Tibial nerve (tissue), 4 donors: ENCODE measurements around the gene CELA2B. TPM values are rescaled to one million over a fixed set of nuclear protein-coding genes. Genes with fewer than 3 reads are reported as not detected.
"Not testable (repeated sequence)": the region's sequence is repeated elsewhere in the genome, so short reads cannot be mapped to it uniquely, and the experiment has no call there.

ENCODE experiments used
- DNase-seq, 2 donors: peaks; one replicate each; pipeline ENCODE4 v3.0.0-alpha.2; 2019; ENCODE audit warnings: low spot score in 2 of 2
- H3K27ac ChIP-seq, 4 donors: fragments of 200-600 bp; sonication (generic) in 3 of 4; one replicate each; pipeline ENCODE4 v1.5.1; 2017 to 2019; ENCODE audit warnings: mild to moderate bottlenecking in 1 of 4
- H3K27me3 ChIP-seq, 2 donors: fragments of 200-600 bp; sonication (generic) in 1 of 2; one replicate each; pipeline versions ENCODE4 v1.5.1 to v1.6.0; 2017 to 2019
- H3K36me3 ChIP-seq, 3 donors: fragments of 200-600 bp; sonication (generic); one replicate each; pipeline ENCODE4 v1.5.1; 2018 to 2019
- H3K4me1 ChIP-seq, 4 donors: fragments of 200-600 bp; sonication (generic) in 3 of 4; one replicate each; pipeline ENCODE4 v1.5.1; 2017 to 2019
- H3K4me3 ChIP-seq, 4 donors: fragments of 200-600 bp; sonication (generic) in 3 of 4; one replicate each; pipeline ENCODE4 v1.5.1; 2017 to 2019; ENCODE audit warnings: mild to moderate bottlenecking in 1 of 4, moderate library complexity in 1 of 4
- H3K9me3 ChIP-seq, 4 donors: fragments of 200-600 bp; sonication (generic) in 3 of 4; one replicate each; pipeline ENCODE4 v1.5.1; 2017 to 2019
- CTCF ChIP-seq, 5 experiments: fragments of 200-600 bp in 3 of 5; fragments of 450-650 bp in 2 of 5; sonication (generic) in 3 of 5; IDR thresholded peaks; one replicate each; pipeline ENCODE4 v1.5.1; 2016 to 2019; ENCODE audit warnings: antibody characterized with exemption in 5 of 5, mild to moderate bottlenecking in 3 of 5, moderate library complexity in 2 of 5
- EP300 ChIP-seq, 2 donors: sonication (generic); formaldehyde crosslinking; IDR thresholded peaks; one replicate each; pipeline ENCODE4 v1.6.1; 2017; ENCODE audit warnings: antibody characterized with exemption in 2 of 2, mild to moderate bottlenecking in 1 of 2
- POLR2A ChIP-seq, 2 donors: fragments of 450-650 bp; IDR thresholded peaks; one replicate each; pipeline ENCODE4 v1.6.1; 2017; ENCODE audit warnings: antibody characterized with exemption in 2 of 2, mild to moderate bottlenecking in 2 of 2, moderate library complexity in 2 of 2
- WGBS, 2 donors: methylation state at CpG; one replicate each; pipeline ENCODE4 v1.1.5; 2018; 5-methylcytosine and 5-hydroxymethylcytosine counted together
- total RNA-seq, 4 donors: library from RNA; depleted of rRNA; stranded (reverse); fragments of >200 nt; gene quantifications; one replicate each; pipeline ENCODE4 v1.1.0, GENCODE V29; 2016

CELA2B gene
- total RNA-seq, 4 donors from 2014 or later = not detected

- TF ChIP-seq EP300 (IDR thresholded peaks at IDR 0.05) = no peak
- no peak for TF ChIP-seq CTCF (IDR thresholded peaks at IDR 0.05)
- TF ChIP-seq POLR2A (IDR thresholded peaks at IDR 0.05) = no peak
- Histone ChIP-seq H3K36me3 (no peaks in the 10 kb centered on the region), H3K4me1 (no peaks in the 10 kb centered on the region), H3K27me3 (no peaks in the 10 kb centered on the region), H3K9me3 (peaks cover 0 to 13% (median 0%) of the 10 kb centered on the region in 4 donors), H3K27ac (no peak overlapping the region), H3K4me3 (no peak overlapping the region)
- DNase-seq = no peak
- WGBS, 2 donors = 81 to 82% methylated on average over 11 of the region's 11 CpGs
These were observed 3.3 kb upstream of the CELA2B start for GRCh38 chr1:15472587-15472986.

GRCh38 chr1:15476927-15477326, 1.0 kb downstream of the CELA2B start:
- Histone ChIP-seq H3K4me3 (no peak overlapping the region), H3K36me3 (no peaks in the 10 kb centered on the region), H3K9me3 (no peaks in the 10 kb centered on the region), H3K27ac (no peak overlapping the region), H3K4me1 (no peaks in the 10 kb centered on the region), H3K27me3 (no peaks in the 10 kb centered on the region)
- WGBS, 2 donors = 89 to 95% methylated on average over 3 of the region's 3 CpGs
- TF ChIP-seq POLR2A (IDR thresholded peaks at IDR 0.05) = no peak
- no peak for TF ChIP-seq CTCF (IDR thresholded peaks at IDR 0.05)
- TF ChIP-seq EP300 (IDR thresholded peaks at IDR 0.05) = no peak
- DNase-seq = no peak

GRCh38 chr1:15477646-15478212, 1.8 kb downstream of the CELA2B start:
- no peak for TF ChIP-seq EP300 (IDR thresholded peaks at IDR 0.05)
- TF ChIP-seq POLR2A (IDR thresholded peaks at IDR 0.05) = no peak
- TF ChIP-seq CTCF (IDR thresholded peaks at IDR 0.05) = no peak
- Histone ChIP-seq H3K4me1 (no peaks in the 10 kb centered on the region), H3K4me3 (no peak overlapping the region), H3K27ac (no peak overlapping the region), H3K36me3 (no peaks in the 10 kb centered on the region), H3K9me3 (no peaks in the 10 kb centered on the region), H3K27me3 (no peaks in the 10 kb centered on the region)
- WGBS, 2 donors = 81 to 86% methylated on average over 5 of the region's 5 CpGs
- DNase-seq = no peak

- Histone ChIP-seq H3K27me3 (no peaks in the 10 kb centered on the region), H3K4me1 (no peaks in the 10 kb centered on the region), H3K4me3 (no peak overlapping the region), H3K36me3 (peaks cover 0 to 10% (median 0%) of the 10 kb centered on the region in 3 donors), H3K27ac (no peak overlapping the region), H3K9me3 (no peaks in the 10 kb centered on the region)
- DNase-seq = no peak
- TF ChIP-seq CTCF (IDR thresholded peaks at IDR 0.05) (no peak), EP300 (IDR thresholded peaks at IDR 0.05) (no peak), POLR2A (IDR thresholded peaks at IDR 0.05) (no peak)
- 92% methylated on average over 11 of the region's 11 CpGs for WGBS, 2 donors
These were observed 3.9 kb downstream of the CELA2B start for GRCh38 chr1:15479654-15480347.

DNA sequence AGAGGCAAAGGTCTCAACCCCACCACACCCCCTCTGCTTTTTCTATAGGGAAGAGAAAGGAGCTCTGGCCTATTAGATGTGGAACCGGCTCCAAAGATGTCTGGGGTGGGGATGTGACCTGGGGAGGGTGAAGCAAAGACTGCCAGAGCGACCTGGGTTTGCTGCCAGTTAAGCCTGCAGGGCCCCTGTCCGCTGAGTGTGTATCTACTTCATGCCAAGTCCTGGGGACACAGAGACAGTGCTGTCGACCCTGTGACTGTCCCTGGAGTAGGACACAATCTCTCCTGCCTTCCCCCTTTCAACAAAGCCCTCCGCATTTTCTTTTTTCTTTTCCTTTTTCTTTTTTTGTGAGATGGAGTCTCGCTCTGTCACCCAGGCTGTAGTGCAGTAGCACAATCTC, 6.6 kb downstream of the CELA2B start:
- WGBS, 2 donors = 82 to 88% methylated on average over 6 of the region's 6 CpGs
- not testable (repeated sequence) for H3K27ac ChIP-seq, H3K27me3 ChIP-seq, H3K9me3 ChIP-seq, H3K4me1 ChIP-seq, DNase-seq, H3K4me3 ChIP-seq
- H3K36me3 ChIP-seq = peaks cover 0 to 35% (median 0%) of the 10 kb centered on the region in 3 donors

DNA sequence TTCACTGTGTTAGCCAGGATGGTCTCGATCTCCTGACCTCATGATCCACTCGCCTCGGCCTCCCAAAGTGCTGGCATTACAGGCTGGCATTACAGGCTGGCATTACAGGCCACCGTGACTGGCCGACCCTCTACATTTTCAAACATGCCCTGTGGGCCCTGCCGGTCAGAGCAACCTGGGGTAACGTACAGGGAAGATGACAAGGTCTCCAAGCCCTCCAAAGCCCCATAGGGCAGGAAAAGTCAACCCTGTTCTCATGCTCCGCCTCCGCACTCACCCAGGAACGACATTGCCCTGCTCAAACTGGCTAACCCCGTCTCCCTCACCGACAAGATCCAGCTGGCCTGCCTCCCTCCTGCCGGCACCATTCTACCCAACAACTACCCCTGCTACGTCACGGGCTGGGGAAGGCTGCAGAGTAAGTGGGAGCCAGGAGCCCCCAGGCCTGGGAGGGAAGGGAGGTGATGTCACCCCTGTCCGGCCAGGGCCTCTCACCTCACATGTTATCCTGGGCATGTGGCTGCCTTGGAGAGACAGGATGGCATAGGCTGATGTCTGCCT, 7.2 kb downstream of the CELA2B start:
- not testable (repeated sequence) for H3K4me1 ChIP-seq, H3K27me3 ChIP-seq, DNase-seq, H3K27ac ChIP-seq, H3K9me3 ChIP-seq, H3K4me3 ChIP-seq
- WGBS, 2 donors = 75 to 88% methylated on average over 16 of the region's 16 CpGs
- peaks cover 0 to 41% (median 0%) of the 10 kb centered on the region in 3 donors for H3K36me3 ChIP-seq
